HG03108 (cell line): ENCODE data around the gene TMEM14B.
"Not testable (repeated sequence)": the region's sequence is repeated elsewhere in the genome, so short reads cannot be mapped to it uniquely, and the experiment has no call there.

ENCODE experiments used
- ATAC-seq: cut with Tn5 transposase; IDR thresholded peaks from one replicate; pipeline ENCODE4 v1.9.1; 2021; ENCODE audit warnings: moderate library complexity; ENCODE audit not compliant: unreplicated experiment

The TMEM14B gene

GRCh38 chr6:10747251-10747972 lies at the start of gene TMEM14B:
TSS of gene TMEM14B (plus strand) at chr6:10747805. CDS start at chr6:10749246, 1,441 bp downstream.
- peak; percentile 95 for ATAC-seq

DNA sequence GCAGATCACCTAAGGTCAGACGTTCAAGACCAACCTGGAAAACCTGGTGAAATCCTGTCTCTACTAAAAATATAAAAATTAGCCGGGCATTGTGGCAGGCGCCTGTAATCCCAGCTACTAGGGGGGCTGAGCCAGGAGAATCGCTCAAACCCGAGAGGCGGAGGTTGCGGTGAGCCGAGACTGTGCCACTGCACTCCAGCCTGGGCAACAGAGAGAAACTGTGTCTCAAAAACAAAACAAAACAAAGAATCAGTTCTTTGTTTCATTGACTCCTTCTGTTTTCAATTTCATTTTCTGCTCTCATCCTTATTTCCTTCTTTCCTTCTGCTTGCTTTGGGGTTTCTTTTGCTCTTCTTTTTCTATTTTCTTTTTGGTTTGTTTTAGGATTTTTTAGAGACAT lies 33.6 kb upstream of the TMEM14B start:
- no peak for ATAC-seq

DNA sequence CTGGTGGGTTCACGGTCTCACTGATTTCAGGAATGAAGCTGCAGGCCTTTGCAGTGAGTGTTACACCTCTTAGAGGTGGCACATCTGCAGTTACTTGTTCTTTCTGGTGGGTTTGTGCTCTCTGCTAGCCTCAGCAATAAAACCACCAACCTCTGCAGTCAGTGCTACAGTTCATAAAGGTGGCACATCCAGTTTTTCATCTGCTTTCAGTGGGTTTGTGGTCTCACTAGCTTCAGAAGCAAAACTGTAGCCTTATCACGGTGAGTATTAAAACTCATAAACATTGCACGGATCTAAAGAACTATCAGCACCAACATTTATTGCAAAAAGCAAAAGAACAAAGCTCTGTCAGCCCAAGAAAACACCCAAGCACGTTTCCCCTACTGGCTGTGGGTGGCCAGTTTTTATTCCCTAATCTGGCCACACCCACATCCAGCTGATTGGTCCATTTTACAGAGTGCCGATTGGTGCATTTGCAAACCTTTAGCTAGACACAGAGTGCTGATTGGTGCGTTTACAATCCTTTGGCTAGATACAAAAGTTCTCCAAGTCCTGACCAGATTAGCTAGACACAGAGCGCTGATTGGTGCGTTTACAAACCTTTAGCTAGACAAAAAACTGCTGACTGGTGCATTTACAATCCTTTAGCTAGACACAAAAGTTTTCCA lies 28.2 kb upstream of the TMEM14B start:
- ATAC-seq: no peak

DNA sequence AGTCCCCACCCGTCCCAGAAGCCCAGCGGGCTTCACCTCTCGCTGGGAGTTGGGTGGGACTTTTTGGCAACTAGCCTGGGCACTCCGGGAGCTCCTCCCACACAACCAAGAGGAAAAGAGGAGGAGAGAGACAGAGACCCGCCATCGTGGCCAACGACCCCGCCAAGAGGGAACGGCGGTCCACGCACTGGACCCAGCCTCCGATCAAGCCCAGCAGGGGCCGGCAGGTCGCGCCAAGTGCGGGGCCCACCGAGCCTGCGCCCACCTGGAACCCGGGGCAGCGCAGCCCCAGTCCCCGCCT lies 27.7 kb upstream of the TMEM14B start:
- no peak for ATAC-seq

DNA sequence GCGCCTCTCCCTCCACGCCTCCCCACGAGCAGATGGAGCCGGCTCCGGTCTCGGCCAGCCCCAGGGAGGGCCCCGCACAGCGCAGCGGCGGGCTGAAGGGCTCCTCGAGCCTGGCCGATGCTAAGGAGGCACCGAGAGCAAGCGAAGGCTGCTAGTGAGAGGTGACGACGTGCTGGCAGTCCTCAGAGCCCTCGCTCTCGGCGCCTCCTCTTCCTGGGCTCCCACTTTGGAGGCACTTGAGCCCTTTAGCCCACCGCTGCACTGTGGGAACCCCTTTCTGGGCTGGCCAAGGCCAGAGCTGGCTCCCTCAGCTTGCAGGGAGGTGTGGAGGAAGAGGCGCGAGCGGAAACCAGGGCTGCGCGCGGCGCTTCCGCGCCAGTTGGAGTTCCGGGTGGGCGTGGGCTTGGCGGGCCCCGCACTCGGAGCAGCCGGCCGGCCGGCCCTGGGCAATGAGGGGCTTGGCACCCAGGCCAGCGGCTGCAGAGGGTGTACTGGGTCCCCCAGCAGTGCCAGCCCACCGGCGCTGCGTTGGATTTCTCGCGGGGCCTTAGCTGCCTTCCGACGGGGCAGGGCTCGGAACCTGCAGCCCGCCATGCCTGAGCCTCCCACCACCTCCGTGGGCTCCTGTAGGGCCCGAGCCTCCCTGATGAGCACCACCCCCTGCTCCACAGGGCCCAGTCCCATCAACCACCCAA lies 27.2 kb upstream of the TMEM14B start:
- ATAC-seq: no peak

- ATAC-seq: not testable (repeated sequence)
These were observed 26.4 kb upstream of the TMEM14B start for GRCh38 chr6:10720960-10721849.

- ATAC-seq: no peak
These were observed 25.6 kb upstream of the TMEM14B start for GRCh38 chr6:10721850-10722569.

GRCh38 chr6:10722570-10722819 lies 25.1 kb upstream of the TMEM14B start:
- no peak for ATAC-seq

DNA sequence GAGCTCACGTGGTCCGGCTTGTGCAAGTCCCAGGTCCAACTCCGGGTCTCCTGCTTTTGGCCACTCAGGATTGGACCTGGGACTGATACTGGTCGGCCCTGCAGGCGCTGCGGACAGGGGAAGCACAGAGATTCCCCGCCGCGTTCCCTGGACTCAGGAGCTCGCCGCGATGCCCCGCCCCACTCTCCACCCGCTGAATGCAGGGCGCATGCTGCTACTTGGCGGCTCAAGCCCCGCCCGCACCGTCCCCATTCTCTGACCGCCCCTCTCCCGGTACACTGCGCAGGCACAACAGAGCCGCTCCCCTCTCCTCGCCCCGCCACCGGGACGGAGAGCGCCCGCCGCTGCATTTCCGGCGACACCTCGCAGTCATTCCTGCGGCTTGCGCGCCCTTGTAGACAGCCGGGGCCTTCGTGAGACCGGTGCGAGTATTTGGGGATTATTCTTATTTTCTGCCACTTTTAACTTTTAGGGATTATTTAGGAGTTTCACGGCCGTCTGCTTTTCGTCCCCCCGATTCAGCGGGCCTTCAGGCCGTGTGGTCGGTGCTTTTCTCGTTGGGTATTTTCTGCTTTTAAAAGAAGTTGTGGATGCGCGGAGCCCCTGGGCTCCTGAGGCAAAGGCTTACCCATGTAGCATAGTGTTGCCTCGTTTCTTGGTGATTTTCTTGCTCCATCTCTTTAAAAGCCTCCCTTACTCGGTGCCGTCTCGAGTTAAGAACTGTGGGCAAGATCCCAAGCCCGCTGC lies 24.6 kb upstream of the TMEM14B start, which contains the start of gene TMEM14C:
Gene TMEM14C, plus strand, starts transcription at position 251 of the 747 bp plus-strand sequence. CDS start 1,544 bp downstream, outside the sequence.
- ATAC-seq: peak; percentile 95

- no peak for ATAC-seq
These were observed 24.1 kb upstream of the TMEM14B start for GRCh38 chr6:10723567-10723881.

DNA sequence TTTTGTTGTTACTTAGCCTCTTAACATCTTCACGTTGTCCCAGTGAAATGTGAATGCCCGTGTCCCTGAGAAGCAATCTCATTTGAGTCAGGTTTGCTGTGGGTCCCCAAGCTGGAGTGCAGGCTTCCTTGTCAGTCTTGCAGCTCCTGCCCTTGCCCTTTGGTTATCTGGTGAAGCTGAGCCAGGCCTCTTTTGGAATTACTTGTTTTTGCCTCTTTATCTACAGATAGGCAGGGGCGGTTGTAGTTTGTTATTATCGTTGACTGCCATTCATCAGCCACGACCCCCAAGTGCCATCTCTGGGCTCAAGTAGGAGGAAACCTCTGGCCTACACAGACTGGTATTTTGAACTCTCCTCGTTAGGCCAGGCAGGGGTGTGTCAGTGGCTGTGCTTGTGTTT lies 22.6 kb upstream of the TMEM14B start:
- ATAC-seq: no peak

- ATAC-seq: no peak
These were observed 21.9 kb upstream of the TMEM14B start for GRCh38 chr6:10725716-10726115.

GRCh38 chr6:10730254-10730653 lies 17.4 kb upstream of the TMEM14B start:
- no peak for ATAC-seq

DNA sequence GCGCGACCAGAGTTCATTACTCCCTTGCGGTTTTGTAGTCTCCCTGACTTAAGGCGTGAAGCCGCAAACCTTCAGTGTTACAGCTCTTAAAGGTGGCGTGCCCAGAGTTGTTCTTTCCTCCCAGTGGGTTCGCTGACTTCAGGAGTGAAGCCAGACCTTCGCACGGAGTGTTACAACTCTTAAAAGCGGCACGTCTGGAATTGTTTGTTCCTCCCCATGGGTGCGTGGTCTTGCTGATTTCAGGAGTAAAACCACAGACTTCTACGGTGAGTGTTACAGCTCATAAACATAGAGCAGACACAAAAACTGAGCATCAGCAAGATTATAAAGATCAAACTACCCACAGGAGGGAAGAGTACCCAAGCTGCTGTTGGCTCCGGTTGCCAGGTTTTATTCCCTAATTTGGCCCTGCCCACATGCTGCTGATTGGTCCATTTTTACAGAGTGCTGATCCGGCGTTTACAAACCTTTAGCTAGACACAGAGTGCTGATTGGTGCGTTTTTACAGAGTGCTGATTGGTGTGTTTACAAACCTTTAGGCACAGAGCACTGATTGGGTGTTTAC lies 14.4 kb upstream of the TMEM14B start:
- no peak for ATAC-seq

DNA sequence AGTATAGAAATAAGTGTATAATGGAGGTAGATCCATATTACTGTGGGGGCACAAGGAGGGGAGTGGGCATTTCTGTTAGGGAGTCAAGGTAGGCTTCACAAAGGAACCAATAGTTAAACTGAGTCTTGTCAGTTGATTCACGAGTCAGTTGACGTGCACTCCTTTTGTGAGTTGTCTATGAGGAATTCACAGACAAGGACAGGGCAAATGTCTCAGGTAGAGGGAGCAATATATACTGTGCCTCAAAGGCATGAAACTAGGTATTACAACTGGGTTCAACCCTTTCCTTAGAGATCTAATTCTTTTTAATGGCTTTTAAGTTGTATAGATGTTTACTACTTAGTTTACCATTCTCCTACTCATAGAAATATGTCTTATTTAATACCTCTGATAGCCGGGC lies 13.7 kb upstream of the TMEM14B start:
- ATAC-seq: no peak

DNA sequence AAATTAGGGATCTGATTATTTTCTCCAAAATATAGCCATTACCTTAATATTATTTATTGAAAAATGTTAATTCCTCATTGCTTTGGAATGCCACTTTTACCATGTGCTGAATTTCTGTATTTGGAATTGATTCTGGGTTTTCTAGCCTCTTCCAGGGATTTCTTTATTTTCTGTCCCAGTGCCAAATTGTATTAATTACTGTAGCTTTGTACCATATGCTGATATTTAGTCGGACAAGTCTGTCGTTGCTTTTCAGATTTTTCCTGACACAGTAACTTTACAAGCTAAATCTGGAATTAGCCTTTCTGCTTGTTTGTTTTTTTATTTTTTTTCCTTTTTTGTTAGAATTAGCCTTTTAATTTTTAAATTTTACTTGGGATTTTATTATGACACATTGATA lies 10.9 kb upstream of the TMEM14B start:
- ATAC-seq: no peak

- no peak for ATAC-seq
These were observed 7.5 kb upstream of the TMEM14B start for GRCh38 chr6:10740061-10740460.

- ATAC-seq: not testable (repeated sequence)
These were observed 6.0 kb upstream of the TMEM14B start for GRCh38 chr6:10741643-10742042.

- no peak for ATAC-seq
These were observed 5.4 kb upstream of the TMEM14B start for GRCh38 chr6:10742251-10742650.

GRCh38 chr6:10743515-10743914 lies 4.1 kb upstream of the TMEM14B start:
- no peak for ATAC-seq
